ENCODE results near the gene CHP1. TPM values are rescaled to one million over a fixed set of nuclear protein-coding genes. Genes with fewer than 3 reads are reported as not detected.

CHP1 gene
- total RNA-seq, 1 donor from 2014 or later: 294 TPM

DNA sequence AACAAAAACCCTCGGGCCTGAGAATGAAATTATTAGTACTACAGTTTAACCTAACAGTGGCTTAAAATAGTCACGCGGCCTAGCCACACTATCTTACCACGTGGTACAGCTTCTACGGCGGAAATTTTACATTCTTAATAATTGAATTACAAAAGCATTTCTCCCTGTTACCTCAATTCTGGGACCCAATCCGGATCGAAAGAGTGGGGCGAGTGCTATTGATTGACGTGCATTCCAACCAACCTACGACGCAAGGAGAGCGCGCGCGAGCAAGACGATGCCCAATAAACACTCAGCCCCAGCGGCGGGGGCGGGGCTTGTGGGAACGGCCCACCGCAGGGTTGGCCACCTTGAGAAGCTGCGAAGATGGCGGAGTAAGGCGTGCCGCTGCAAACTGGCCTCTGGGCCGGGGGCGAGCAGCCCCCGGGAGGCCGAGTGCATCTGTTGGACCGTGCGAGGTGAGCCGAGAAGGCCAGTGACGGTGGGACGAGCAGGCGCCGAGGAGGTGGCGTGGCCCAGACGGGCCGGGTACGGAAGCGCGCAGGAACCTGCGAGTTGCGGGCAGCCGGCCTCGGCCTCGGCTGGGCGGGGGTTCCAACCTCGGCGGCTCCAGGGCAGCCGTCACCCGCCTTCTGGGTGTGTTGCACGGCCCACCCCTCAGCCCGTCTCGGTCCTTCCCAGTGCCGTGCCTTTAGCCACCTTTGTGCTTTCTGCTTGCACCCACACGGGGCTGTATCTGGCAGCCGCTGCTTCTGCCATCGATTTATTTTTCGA is 52.8 kb downstream of the CHP1 start:
- Histone ChIP-seq H3K9me3 (no peaks in the 10 kb centered on the region), H3K27me3 (no peaks in the 10 kb centered on the region), H3K36me3 (peaks cover 32 to 47% of the 10 kb centered on the region in 2 donors), H3K4me1 (peaks cover 6 to 16% of the 10 kb centered on the region in 2 donors), H3K4me3 (peak overlapping the region; percentile 72 to 88), H3K27ac (peak overlapping the region; percentile 83 to 84)
- DNase-seq (ENCODE audit: low spot score in 2 of 2): peak; percentile 89 to 99
- intact Hi-C loops (cut with DNase I): loop anchor here (1.0 to 5.0 kb wide), 4 partner anchors 48 to 1502 kb away; partner anchors contain the start of genes CHP1, FSIP1, INO80 and NUSAP1
- TF ChIP-seq, protein P1, sequence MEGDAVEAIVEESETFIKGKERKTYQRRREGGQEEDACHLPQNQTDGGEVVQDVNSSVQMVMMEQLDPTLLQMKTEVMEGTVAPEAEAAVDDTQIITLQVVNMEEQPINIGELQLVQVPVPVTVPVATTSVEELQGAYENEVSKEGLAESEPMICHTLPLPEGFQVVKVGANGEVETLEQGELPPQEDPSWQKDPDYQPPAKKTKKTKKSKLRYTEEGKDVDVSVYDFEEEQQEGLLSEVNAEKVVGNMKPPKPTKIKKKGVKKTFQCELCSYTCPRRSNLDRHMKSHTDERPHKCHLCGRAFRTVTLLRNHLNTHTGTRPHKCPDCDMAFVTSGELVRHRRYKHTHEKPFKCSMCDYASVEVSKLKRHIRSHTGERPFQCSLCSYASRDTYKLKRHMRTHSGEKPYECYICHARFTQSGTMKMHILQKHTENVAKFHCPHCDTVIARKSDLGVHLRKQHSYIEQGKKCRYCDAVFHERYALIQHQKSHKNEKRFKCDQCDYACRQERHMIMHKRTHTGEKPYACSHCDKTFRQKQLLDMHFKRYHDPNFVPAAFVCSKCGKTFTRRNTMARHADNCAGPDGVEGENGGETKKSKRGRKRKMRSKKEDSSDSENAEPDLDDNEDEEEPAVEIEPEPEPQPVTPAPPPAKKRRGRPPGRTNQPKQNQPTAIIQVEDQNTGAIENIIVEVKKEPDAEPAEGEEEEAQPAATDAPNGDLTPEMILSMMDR (IDR thresholded peaks at IDR 0.05): no peak

DNA sequence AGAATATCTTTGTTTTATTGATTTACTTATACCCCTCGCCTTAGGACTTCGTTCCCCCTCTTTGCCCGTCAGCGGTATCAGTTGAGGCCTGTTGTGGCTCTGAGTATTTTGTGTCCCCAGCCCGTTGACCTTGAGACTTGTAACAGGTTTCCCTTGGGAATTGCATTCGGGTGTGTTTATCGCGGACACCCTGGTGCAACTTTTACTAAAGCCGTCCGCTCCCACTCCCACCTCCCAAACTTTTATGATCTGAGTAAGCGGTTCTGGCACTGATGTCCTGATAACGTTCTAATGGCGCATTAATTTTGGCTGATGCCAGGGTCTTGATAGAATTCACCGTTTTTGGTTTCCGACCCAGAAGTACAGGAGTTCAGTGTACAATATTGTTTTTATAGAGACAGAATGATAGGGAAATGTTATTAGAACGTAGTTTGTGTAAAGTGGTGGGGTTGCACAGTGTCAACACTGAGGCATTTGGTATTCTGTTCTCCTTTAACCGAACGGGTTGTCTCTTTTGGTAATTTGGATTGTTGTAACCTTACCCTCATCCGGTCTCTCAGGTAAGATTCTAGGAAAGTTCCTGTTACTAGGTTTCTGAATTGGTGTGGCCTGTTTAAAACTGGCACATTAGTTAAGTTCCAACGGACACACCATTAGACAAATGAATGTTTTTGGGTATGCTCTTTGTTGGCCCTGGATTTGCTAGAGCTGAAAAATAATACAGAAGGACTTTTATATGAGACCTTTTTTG is 53.5 kb downstream of the CHP1 start:
- Histone ChIP-seq H3K27ac (peak overlapping the region; percentile 69 to 84), H3K4me3 (peak overlapping the region; percentile 72 to 88), H3K4me1 (peaks cover 6 to 16% of the 10 kb centered on the region in 2 donors), H3K27me3 (no peaks in the 10 kb centered on the region), H3K36me3 (peaks cover 27 to 42% of the 10 kb centered on the region in 2 donors), H3K9me3 (no peaks in the 10 kb centered on the region)
- intact Hi-C loops (cut with DNase I): loop anchor here (1.0 to 5.0 kb wide), 2 partner anchors 48 to 1502 kb away; partner anchors contain the start of genes FSIP1, NUSAP1 and OIP5
- TF ChIP-seq, protein P1 (IDR thresholded peaks at IDR 0.05): no peak
- no peak for DNase-seq (ENCODE audit: low spot score in 2 of 2)

DNA sequence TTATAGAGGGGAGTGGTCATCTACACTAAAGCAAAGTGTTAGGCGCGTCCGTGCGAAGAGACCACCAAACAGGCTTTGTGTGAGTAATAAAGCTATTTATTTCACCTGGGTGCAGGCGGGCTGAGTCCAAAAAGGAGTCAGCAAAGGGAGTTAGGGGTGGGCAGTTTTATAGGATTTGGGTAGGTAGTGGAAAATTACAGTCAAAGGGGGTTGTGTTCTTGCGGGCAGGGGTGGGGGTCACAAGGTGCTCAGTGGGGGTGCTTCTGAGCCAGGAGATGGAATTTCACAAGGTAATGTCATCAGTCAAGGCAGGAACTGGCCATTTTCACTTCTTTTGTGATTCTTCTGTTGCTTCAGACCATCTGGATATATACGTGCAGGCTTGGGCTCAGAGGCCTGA is 54.2 kb downstream of the CHP1 start:
- intact Hi-C loops (cut with DNase I): no loop called here
- Histone ChIP-seq H3K4me1 (peaks cover 6 to 16% of the 10 kb centered on the region in 2 donors), H3K9me3 (no peaks in the 10 kb centered on the region), H3K27ac (peak overlapping the region in 1 of 2 donors; percentile 69), H3K36me3 (peaks cover 27 to 40% of the 10 kb centered on the region in 2 donors), H3K4me3 (peak overlapping the region; percentile 72 to 88), H3K27me3 (no peaks in the 10 kb centered on the region)
- DNase-seq (ENCODE audit: low spot score in 2 of 2): no peak
- TF ChIP-seq, protein P1 (IDR thresholded peaks at IDR 0.05): no peak

DNA sequence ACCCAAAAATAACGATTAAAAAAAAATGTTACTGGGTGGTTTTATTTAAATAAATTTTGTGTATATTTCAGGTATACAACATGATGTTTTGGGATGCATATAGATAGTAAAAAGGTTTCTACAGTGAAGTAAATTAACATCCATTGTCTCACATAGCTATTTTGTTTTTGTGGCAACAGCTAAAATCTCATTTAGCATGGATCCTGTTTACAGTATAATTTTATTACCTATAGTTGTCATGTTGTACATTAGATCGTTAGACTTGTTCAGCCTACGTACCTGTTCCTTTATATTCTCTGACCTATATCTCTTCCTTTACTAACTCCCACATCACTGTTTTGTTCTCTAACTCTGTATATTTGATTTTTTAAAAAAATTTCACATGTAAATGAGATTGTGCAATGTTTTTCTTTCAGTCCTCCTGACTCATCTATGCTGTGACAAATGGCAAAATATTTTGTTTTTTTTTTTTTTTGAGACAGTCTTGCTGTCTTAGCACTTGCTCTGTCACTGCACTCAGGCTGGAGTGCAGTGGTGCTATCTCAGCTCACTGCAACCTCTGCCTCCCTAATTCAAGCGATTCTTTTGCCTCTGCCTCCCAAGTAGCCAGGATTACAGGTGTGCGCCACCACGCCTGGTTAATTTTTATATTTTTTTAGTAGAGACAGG is 55.7 kb downstream of the CHP1 start:
- no peak for DNase-seq (ENCODE audit: low spot score in 2 of 2)
- TF ChIP-seq, protein P1 (IDR thresholded peaks at IDR 0.05): no peak
- H3K27ac ChIP-seq: no peak overlapping the region
- H3K4me3 ChIP-seq: no peak overlapping the region
- intact Hi-C loops (cut with DNase I): no loop called here
- no peaks in the 10 kb centered on the region for H3K9me3 ChIP-seq
- peaks cover 27 to 45% of the 10 kb centered on the region in 2 donors for H3K36me3 ChIP-seq
- H3K4me1 ChIP-seq: peaks cover 6 to 16% of the 10 kb centered on the region in 2 donors
- no peaks in the 10 kb centered on the region for H3K27me3 ChIP-seq

DNA sequence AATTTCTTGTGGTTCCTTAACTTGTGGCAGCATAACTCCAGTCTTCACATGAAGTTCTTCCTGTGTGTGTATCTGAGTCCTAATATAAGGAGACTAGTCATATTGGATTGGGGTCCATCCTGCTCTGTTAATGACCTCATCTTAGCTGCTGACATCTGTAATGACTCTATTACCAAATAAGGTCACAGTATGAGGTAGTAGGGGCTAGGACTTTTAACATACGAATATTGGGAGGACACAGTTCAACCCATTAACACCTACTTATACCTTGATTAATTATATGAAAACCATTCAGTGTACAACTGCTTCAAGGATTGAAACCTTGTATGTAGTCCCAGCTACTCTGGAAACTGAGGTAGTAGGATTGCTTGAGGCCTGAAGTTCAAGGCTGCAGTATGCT is 57.4 kb downstream of the CHP1 start:
- Histone ChIP-seq H3K9me3 (no peaks in the 10 kb centered on the region), H3K4me1 (peaks cover 6 to 16% of the 10 kb centered on the region in 2 donors), H3K27ac (no peak overlapping the region), H3K4me3 (no peak overlapping the region), H3K36me3 (peaks cover 27 to 57% of the 10 kb centered on the region in 2 donors), H3K27me3 (no peaks in the 10 kb centered on the region)
- no peak for DNase-seq (ENCODE audit: low spot score in 2 of 2)
- TF ChIP-seq, protein P1 (IDR thresholded peaks at IDR 0.05): no peak
- intact Hi-C loops (cut with DNase I): no loop called here

Measured in ascending aorta (tissue), 2 donors.